Measurements from ENCODE around the gene FRY. TPM values are rescaled to one million over a fixed set of nuclear protein-coding genes. Genes with fewer than 3 reads are reported as not detected.
A peak's percentile ranks its signal among the peaks of the same experiment; 100 is the strongest.

FRY gene
- total RNA-seq (2011; cell fraction: chromatin; rRNA removed; ENCODE audit: low replicate concordance), result not detected in 2 replicates
- total RNA-seq (2011; cell fraction: nucleolus; rRNA removed), result not detected in 2 replicates
- total RNA-seq (2011; cell fraction: nucleoplasm; rRNA removed), result not detected in 2 replicates
- total RNA-seq (2014; rRNA removed) (not detected in 2 replicates), total RNA-seq (2014; rRNA removed; fragmentation: Illumina TruSeq; extraction: Trizol) (not detected in 2 replicates), total RNA-seq (2015; rRNA removed; fragmentation: Illumina TruSeq; extraction: Trizol) (0.07 TPM in 1 of 2 replicates, not detected in the other), total RNA-seq (2021) (0.09 and 0.20 TPM in 2 replicates), polyA plus RNA-seq (2011; rRNA removed) (0.13 and 0.30 TPM in 2 replicates), polyA plus RNA-seq (2014; fragmentation: Illumina TruSeq; extraction: Trizol) (0.01 and 0.22 TPM in 2 replicates), polyA plus RNA-seq (2014; fragmentation: Nextera tagmentation; extraction: Ambion mirVana) (under 1 TPM; 0.03 to 0.31 TPM), polyA plus RNA-seq (2014; rRNA removed) (under 0.01 TPM in 1 of 2 replicates, not detected in the other), polyA minus RNA-seq (2011; rRNA and poly(A)+ RNA removed) (0.04 TPM in 1 of 2 replicates, not detected in the other), Bru-seq, nascent RNA (percentile 3 among the genes with signal in this experiment), BruChase-seq, experiment 1, labeled RNA remaining after a 2-hour chase (percentile 3 among the genes with signal in this experiment), BruChase-seq, experiment 2, labeled RNA remaining after a 6-hour chase (percentile 4 among the genes with signal in this experiment)
- under 0.01 and 0.04 TPM in 2 replicates for polyA plus RNA-seq (2011; cell fraction: cytosol; rRNA removed)
- polyA plus RNA-seq (2011; cell fraction: nucleus; rRNA removed), result 0.18 and 0.37 TPM in 2 replicates
- polyA plus RNA-seq (2012), result 0.10 and 0.12 TPM in 2 replicates
- polyA minus RNA-seq (2011; cell fraction: cytosol; rRNA and poly(A)+ RNA removed), result not detected in 2 replicates
- not detected in 2 replicates for polyA minus RNA-seq (2011; cell fraction: nucleus; rRNA and poly(A)+ RNA removed)
- long read RNA-seq, experiment 1, result 0 reads
- long read RNA-seq, experiment 2, result 0 reads
- long read RNA-seq, experiment 3, result 0 reads

DNA sequence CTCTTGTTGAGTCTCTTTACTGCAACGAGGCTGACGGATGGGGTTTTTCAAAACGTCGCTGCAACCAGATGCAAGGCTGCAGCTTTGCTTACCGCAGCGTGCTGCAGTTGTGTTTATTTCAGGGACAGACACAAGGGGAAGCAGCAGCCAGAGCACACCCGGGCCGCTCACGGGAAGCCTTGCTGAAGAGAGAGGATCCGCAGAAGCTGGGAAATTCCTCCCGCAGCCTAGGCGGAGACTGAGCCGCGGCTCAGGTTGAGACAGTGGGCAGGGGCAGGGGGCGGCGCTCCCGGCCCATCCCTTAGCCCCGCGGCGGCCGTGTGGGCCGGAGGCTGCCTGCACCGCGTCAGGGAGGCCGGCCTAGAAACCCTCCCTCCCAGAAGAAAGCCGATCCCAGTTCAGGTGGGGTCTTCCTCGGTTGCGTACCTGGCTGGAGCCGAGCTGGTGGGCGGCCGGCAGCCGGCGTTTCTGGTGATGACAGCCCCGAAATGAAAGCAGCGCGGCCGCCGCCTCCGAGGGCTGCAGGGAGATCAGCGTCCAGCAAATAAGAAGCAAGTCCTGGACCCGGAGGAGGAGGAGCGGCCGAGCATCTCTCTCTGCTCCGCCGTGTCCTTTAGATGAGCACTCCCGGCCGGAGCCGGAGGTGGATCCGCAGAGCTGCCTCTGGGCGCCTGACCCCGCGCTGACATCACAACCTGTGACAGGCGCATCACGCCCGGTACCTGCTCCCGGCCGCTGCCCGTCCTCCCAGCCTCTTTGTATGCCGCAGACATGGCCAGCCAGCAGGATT is at the start of gene FRY:
TSS of gene FRY (plus strand) at position 750 of the 790 bp plus-strand sequence. CDS start at position 772, 22 bp downstream.
- H3K9ac ChIP-seq (ENCODE audit: insufficient read depth in 1 of 2, low read depth in 2 of 2, low read length in 2 of 2), result no peak within 1 kb of the TSS
- peak; percentile 33; the same call in 1 of the 2 replicates for TF ChIP-seq CTBP1 (IDR thresholded peaks at IDR 0.05; ENCODE audit: borderline replicate concordance)
- no peak for TF ChIP-seq SMAD3 (CRISPR knock-in tag; conservative IDR thresholded peaks at IDR 0.05)
- TF ChIP-seq ZNF586 (CRISPR knock-in tag; conservative IDR thresholded peaks at IDR 0.05), result no peak
- TF ChIP-seq ZNF41 (CRISPR knock-in tag; conservative IDR thresholded peaks at IDR 0.05), result no peak
- TF ChIP-seq PURB (CRISPR knock-in tag; IDR thresholded peaks at IDR 0.05; ENCODE audit: low read depth), result no peak
- TF ChIP-seq, protein P1, sequence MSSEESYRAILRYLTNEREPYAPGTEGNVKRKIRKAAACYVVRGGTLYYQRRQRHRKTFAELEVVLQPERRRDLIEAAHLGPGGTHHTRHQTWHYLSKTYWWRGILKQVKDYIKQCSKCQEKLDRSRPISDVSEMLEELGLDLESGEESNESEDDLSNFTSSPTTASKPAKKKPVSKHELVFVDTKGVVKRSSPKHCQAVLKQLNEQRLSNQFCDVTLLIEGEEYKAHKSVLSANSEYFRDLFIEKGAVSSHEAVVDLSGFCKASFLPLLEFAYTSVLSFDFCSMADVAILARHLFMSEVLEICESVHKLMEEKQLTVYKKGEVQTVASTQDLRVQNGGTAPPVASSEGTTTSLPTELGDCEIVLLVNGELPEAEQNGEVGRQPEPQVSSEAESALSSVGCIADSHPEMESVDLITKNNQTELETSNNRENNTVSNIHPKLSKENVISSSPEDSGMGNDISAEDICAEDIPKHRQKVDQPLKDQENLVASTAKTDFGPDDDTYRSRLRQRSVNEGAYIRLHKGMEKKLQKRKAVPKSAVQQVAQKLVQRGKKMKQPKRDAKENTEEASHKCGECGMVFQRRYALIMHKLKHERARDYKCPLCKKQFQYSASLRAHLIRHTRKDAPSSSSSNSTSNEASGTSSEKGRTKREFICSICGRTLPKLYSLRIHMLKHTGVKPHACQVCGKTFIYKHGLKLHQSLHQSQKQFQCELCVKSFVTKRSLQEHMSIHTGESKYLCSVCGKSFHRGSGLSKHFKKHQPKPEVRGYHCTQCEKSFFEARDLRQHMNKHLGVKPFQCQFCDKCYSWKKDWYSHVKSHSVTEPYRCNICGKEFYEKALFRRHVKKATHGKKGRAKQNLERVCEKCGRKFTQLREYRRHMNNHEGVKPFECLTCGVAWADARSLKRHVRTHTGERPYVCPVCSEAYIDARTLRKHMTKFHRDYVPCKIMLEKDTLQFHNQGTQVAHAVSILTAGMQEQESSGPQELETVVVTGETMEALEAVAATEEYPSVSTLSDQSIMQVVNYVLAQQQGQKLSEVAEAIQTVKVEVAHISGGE (CRISPR knock-in tag; IDR thresholded peaks at IDR 0.05), result no peak
- no peak for TF ChIP-seq SREBF2 (CRISPR knock-in tag; IDR thresholded peaks at IDR 0.05)
- TF ChIP-seq, protein P2, sequence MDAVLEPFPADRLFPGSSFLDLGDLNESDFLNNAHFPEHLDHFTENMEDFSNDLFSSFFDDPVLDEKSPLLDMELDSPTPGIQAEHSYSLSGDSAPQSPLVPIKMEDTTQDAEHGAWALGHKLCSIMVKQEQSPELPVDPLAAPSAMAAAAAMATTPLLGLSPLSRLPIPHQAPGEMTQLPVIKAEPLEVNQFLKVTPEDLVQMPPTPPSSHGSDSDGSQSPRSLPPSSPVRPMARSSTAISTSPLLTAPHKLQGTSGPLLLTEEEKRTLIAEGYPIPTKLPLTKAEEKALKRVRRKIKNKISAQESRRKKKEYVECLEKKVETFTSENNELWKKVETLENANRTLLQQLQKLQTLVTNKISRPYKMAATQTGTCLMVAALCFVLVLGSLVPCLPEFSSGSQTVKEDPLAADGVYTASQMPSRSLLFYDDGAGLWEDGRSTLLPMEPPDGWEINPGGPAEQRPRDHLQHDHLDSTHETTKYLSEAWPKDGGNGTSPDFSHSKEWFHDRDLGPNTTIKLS (IDR thresholded peaks at IDR 0.05; ENCODE audit: borderline replicate concordance, low read depth), result no peak
- no peaks in the 10 kb centered on the region for H3K36me3 ChIP-seq (ENCODE audit: control insufficient read depth, insufficient read depth, low read length)
- H3K79me2 ChIP-seq (ENCODE audit: control insufficient read depth, insufficient read depth, low read length), result no peaks in the 10 kb centered on the region
- H3K9me1 ChIP-seq (ENCODE audit: control insufficient read depth, insufficient read depth, low read length), result no peaks in the 10 kb centered on the region
- intact Hi-C loops (cut with micrococcal nuclease) (no loop called here), in situ Hi-C loops (cut with MboI) (loop anchor here (10.0 kb wide), 1 partner anchor 534 kb away; no protein-coding TSS in a partner anchor)
- 0% methylated on average over 25 of the region's 59 CpGs for WGBS (ENCODE audit: insufficient coverage, low coverage, missing lambda C conversion rate)
- H2AFZ ChIP-seq (ENCODE audit: low read depth, low read length), result no peak within 1 kb of the TSS
- no peak for FAIRE-seq
- no TSS peak for BruUV-seq (replicated peaks)
- peaks cover 0 to 9% of the 10 kb centered on the region in 2 experiments; a peak in 2 of 5 replicates for H3K4me1 ChIP-seq (replicated peaks in 1 of 2; ENCODE audit: control insufficient read depth in 2 of 2, insufficient read depth in 2 of 2, low read length in 2 of 2)
- CTCF ChIA-PET (ENCODE audit: low intra/inter-chr PET ratio), result no interaction called here
- no peaks in the 10 kb centered on the region for H4K20me1 ChIP-seq (replicated peaks; ENCODE audit: control insufficient read depth, insufficient read depth, low read length)
- peaks cover 4 to 11% of the 10 kb centered on the region in 2 experiments; a peak in 4 of 5 replicates for H3K27me3 ChIP-seq (ENCODE audit: control insufficient read depth in 2 of 2, insufficient read depth in 2 of 2, low read length in 2 of 2)
- H3K4me3 ChIP-seq, result no peak within 1 kb of the TSS
- peak; percentile 72 for ATAC-seq
- H3K27ac ChIP-seq (ENCODE audit: extremely low read depth, low read depth, low read length), result no peak within 1 kb of the TSS
- peak within 1 kb of the TSS; percentile 32 for H3K4me2 ChIP-seq (ENCODE audit: insufficient read depth, low read length)
- DNase-seq (ENCODE audit: extremely low read depth in 1 of 4, low spot score in 3 of 4), result peak in 1 of 4 experiments; percentile 4
- POLR2A ChIA-PET, result no interaction called here
- H3K9me3 ChIP-seq (replicated peaks; ENCODE audit: control insufficient read depth, insufficient read depth, low read depth, low read length), result no peaks in the 10 kb centered on the region

All from K562 (cell line).